HG03460 (cell line): Measurements from ENCODE around the gene LRP8.
"Not testable (repeated sequence)": the region's sequence is repeated elsewhere in the genome, so short reads cannot be mapped to it uniquely, and the experiment has no call there.

Source experiments
- ATAC-seq: cut with Tn5 transposase; IDR thresholded peaks from one replicate; pipeline ENCODE4 v1.9.1; 2021; ENCODE audit not compliant: unreplicated experiment

Gene LRP8

GRCh38 chr1:53220171-53220961, 107.5 kb downstream of the LRP8 start, which contains the start of gene CZIB:
Gene CZIB, minus strand, starts transcription at chr1:53220634. Its CDS starts 59 bp downstream, at chr1:53220575.
- ATAC-seq = peak; percentile 93

GRCh38 chr1:53219711-53220110, 108.2 kb downstream of the LRP8 start:
- ATAC-seq = no peak

GRCh38 chr1:53218201-53218600, 109.7 kb downstream of the LRP8 start:
- no peak for ATAC-seq

GRCh38 chr1:53214376-53214940, 113.4 kb downstream of the LRP8 start:
- no peak for ATAC-seq

- no peak for ATAC-seq
Observed at GRCh38 chr1:53210954-53211353, 116.9 kb downstream of the LRP8 start.

- ATAC-seq = no peak
Observed at GRCh38 chr1:53210352-53210751, 117.5 kb downstream of the LRP8 start.

- ATAC-seq = no peak
Observed at GRCh38 chr1:53207726-53208125, 120.1 kb downstream of the LRP8 start.

DNA sequence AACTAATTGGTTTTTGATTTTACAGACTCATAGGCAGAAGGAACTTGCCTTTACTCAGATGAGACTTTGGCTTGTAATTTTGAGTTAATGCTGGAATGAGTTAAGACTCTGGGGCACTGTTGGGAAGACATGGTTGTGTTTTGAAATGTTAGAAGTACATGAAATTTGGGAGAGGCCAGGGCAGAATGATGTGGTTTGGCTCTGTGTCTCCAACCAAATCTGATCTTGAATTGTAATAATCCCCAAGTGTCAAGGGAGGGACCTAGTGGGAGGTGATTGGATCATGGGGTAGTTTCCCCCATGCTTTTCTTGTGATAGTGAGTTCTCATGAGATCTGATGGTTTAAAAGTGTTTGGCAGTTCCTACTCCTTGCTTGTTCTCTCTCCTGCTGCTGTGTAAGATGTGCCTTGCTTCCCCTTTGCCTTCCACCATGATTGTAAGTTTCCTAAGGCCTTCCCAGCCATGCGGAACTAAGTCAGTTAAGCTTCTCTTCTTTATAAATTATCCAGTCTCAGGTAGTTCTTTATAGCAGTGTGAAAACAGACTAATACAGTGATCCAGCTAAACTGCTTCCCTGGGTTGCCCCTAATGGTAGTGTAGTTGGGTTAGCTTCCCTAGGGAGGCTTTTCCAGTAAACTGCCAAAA, 121.0 kb downstream of the LRP8 start:
- no peak for ATAC-seq

- not testable (repeated sequence) for ATAC-seq
Observed at GRCh38 chr1:53206083-53206685, 121.7 kb downstream of the LRP8 start.

DNA sequence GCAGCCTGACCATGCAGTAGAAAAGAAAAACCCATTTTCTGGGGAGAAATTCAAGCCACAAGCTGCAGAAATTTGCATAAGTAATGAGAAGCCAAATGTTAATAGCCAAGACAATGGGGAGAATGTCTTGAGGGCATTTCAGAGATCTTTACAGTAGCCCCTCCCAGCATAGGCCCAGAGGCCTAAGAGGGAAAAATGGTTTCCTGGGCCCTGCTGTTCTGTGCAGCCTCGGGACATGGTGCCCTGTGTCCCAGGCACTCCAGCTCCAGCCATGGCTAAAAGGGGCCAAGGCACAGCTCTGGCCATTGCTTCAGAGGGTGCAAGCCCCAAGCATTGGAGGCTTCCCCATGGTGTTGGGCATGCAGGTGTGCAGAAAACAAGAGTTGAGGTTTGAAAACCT, 122.4 kb downstream of the LRP8 start:
- not testable (repeated sequence) for ATAC-seq

- no peak for ATAC-seq
Observed at GRCh38 chr1:53203466-53203865, 124.4 kb downstream of the LRP8 start.

GRCh38 chr1:53198241-53198651, 129.6 kb downstream of the LRP8 start:
- ATAC-seq = no peak

DNA sequence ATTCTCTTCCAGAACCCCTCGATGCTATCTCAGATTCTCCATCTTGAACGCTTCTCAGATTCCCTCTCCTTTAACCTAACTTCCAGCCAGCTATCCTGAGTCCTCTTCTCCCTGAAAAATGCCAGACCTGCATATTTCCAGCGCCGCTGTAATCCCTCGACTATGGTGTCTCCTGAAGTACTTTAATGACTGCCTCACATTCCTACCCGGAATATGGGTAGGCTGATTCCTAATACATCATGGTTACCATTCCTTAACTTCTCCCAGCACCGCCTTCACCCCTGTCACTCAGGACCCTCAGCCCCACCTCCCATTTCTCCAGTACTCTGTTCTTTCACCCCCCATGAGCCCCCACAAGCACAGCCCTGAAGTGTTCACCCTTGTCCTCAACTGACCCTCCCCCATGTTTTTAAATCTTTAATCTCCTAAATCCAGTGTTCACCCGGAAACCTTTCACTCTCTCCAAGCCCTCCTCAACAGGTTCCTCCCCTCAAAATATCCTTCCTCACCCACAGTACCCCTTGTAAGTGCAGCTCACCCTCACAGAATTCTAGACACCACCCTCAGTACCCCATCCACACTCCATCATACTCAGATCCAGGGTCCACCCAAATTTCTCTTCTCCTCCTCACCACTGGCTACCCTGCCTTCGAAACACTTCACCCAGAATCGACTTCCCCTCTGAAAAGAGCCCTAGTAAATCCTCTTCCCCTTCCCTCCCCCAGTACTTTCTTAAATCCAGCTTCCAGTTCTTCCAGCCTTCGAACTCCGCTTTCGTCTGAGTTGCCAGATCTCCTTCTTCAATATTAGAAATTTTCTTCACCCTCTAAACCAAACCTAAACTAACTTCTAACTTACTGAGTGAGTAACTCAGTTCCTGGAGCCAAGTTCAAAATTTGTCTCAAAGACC, 130.3 kb downstream of the LRP8 start:
- no peak for ATAC-seq

- peak; percentile 99 for ATAC-seq
Observed at GRCh38 chr1:53196485-53197290, 131.2 kb downstream of the LRP8 start, which contains the start of gene CPT2. Gene CPT2, plus strand, starts transcription at chr1:53196824. Its CDS starts 120 bp downstream, at chr1:53196944.

- peak; percentile 2 for ATAC-seq
Observed at GRCh38 chr1:53196017-53196484, 131.8 kb downstream of the LRP8 start.

- ATAC-seq = no peak
Observed at GRCh38 chr1:53195246-53196016, 132.4 kb downstream of the LRP8 start.
